GM23248 (cell line): Measurements from ENCODE around the gene SLC44A3.

Experiments used
- EZH2 ChIP-seq: fragments of 200-600 bp; sonication (generic); IDR thresholded peaks from 2 replicates; pipeline ENCODE4 v1.6.1; 2018; ENCODE audit warnings: antibody characterized with exemption, mild to moderate bottlenecking; ENCODE audit not compliant: insufficient read depth, poor library complexity, severe bottlenecking
- EZH2phosphoT487 ChIP-seq: fragments of 200-600 bp; sonication (generic); IDR thresholded peaks from 2 replicates; pipeline ENCODE4 v1.6.1; 2018; ENCODE audit warnings: antibody characterized with exemption, moderate library complexity, mild to moderate bottlenecking, low read depth; ENCODE audit not compliant: insufficient read depth

- TF ChIP-seq EZH2 (no peak), EZH2phosphoT487 (no peak)
Observed at GRCh38 chr1:94865360-94865759, 45.2 kb downstream of the SLC44A3 start.
